Measurements from ENCODE around the gene PSMA5. TPM values are rescaled to one million over a fixed set of nuclear protein-coding genes. Genes with fewer than 3 reads are reported as not detected.

The PSMA5 gene
- total RNA-seq, 1 donor from 2014 or later: 143 TPM

- no peak overlapping the region for H3K4me2 ChIP-seq (ENCODE audit: low read length)
- TF ChIP-seq EZH2 (IDR thresholded peaks at IDR 0.05; ENCODE audit: insufficient read depth, low read length) (no peak), CTCF (IDR thresholded peaks at IDR 0.05; ENCODE audit: insufficient read depth, low read depth, low read length) (no peak)
- FAIRE-seq: no peak
- no peaks in the 10 kb centered on the region for H3K79me2 ChIP-seq (ENCODE audit: insufficient read depth, low read length)
- H4K20me1 ChIP-seq (ENCODE audit: insufficient read depth, low read length): no peaks in the 10 kb centered on the region
- H3K27me3 ChIP-seq (ENCODE audit: insufficient read depth, low read length): no peaks in the 10 kb centered on the region
- Mint-ChIP-seq H3K27me3 (ENCODE audit: low read depth, unreplicated experiment) (no peaks in the 10 kb centered on the region), H3K9me3 (ENCODE audit: unreplicated experiment) (no peaks in the 10 kb centered on the region), H3K36me3 (ENCODE audit: low read depth, unreplicated experiment) (peaks cover 8% of the 10 kb centered on the region), H3K4me1 (ENCODE audit: low read depth, unreplicated experiment) (peaks cover 9% of the 10 kb centered on the region), H3K4me3 (ENCODE audit: unreplicated experiment) (no peak overlapping the region), H3K27ac (ENCODE audit: unreplicated experiment) (no peak overlapping the region)
- H3K4me3 ChIP-seq (ENCODE audit: insufficient read depth, low read depth, low read length): no peak overlapping the region
- DNase-seq (ENCODE audit: low read depth): no peak
- H3K27ac ChIP-seq (ENCODE audit: low read depth, low read length): no peak overlapping the region
- H2AFZ ChIP-seq (ENCODE audit: low read depth, low read length): no peak overlapping the region
- H3K9ac ChIP-seq (ENCODE audit: low read length): no peak overlapping the region
- H3K4me1 ChIP-seq (ENCODE audit: insufficient read depth, low read length): no peaks in the 10 kb centered on the region
- H3K9me3 ChIP-seq (ENCODE audit: insufficient read depth, low read depth, low read length): no peaks in the 10 kb centered on the region
- H3K36me3 ChIP-seq (ENCODE audit: insufficient read depth, low read length): no peaks in the 10 kb centered on the region
Observed at GRCh38 chr1:109356915-109357314, 69.3 kb downstream of the PSMA5 start.

- H3K4me2 ChIP-seq (ENCODE audit: low read length): no peak overlapping the region
- no peak overlapping the region for H3K4me3 ChIP-seq (ENCODE audit: insufficient read depth, low read depth, low read length)
- H3K27me3 ChIP-seq (ENCODE audit: insufficient read depth, low read length): no peaks in the 10 kb centered on the region
- H4K20me1 ChIP-seq (ENCODE audit: insufficient read depth, low read length): no peaks in the 10 kb centered on the region
- no peak overlapping the region for H2AFZ ChIP-seq (ENCODE audit: low read depth, low read length)
- H3K9ac ChIP-seq (ENCODE audit: low read length): no peak overlapping the region
- no peaks in the 10 kb centered on the region for H3K79me2 ChIP-seq (ENCODE audit: insufficient read depth, low read length)
- FAIRE-seq: no peak
- DNase-seq (ENCODE audit: low read depth): no peak
- TF ChIP-seq EZH2 (IDR thresholded peaks at IDR 0.05; ENCODE audit: insufficient read depth, low read length) (no peak), CTCF (IDR thresholded peaks at IDR 0.05; ENCODE audit: insufficient read depth, low read depth, low read length) (no peak)
- no peak overlapping the region for H3K27ac ChIP-seq (ENCODE audit: low read depth, low read length)
- peaks cover under 1% of the 10 kb centered on the region for H3K36me3 ChIP-seq (ENCODE audit: insufficient read depth, low read length)
- no peaks in the 10 kb centered on the region for H3K9me3 ChIP-seq (ENCODE audit: insufficient read depth, low read depth, low read length)
- Mint-ChIP-seq H3K9me3 (ENCODE audit: unreplicated experiment) (no peaks in the 10 kb centered on the region), H3K36me3 (ENCODE audit: low read depth, unreplicated experiment) (peaks cover 11% of the 10 kb centered on the region), H3K4me1 (ENCODE audit: low read depth, unreplicated experiment) (peaks cover 7% of the 10 kb centered on the region), H3K27ac (ENCODE audit: unreplicated experiment) (no peak overlapping the region), H3K4me3 (ENCODE audit: unreplicated experiment) (no peak overlapping the region), H3K27me3 (ENCODE audit: low read depth, unreplicated experiment) (no peaks in the 10 kb centered on the region)
- no peaks in the 10 kb centered on the region for H3K4me1 ChIP-seq (ENCODE audit: insufficient read depth, low read length)
Observed at GRCh38 chr1:109356505-109356904, 69.7 kb downstream of the PSMA5 start.

GRCh38 chr1:109354929-109355328 lies 71.3 kb downstream of the PSMA5 start:
- H3K36me3 Mint-ChIP-seq (ENCODE audit: low read depth, unreplicated experiment): peaks cover 16% of the 10 kb centered on the region
- Histone ChIP-seq H3K9ac (ENCODE audit: low read length) (no peak overlapping the region), H3K27ac (ENCODE audit: low read depth, low read length) (no peak overlapping the region), H2AFZ (ENCODE audit: low read depth, low read length) (no peak overlapping the region), H3K4me1 (ENCODE audit: insufficient read depth, low read length) (no peaks in the 10 kb centered on the region), H3K79me2 (ENCODE audit: insufficient read depth, low read length) (no peaks in the 10 kb centered on the region), H3K4me3 (ENCODE audit: insufficient read depth, low read depth, low read length) (no peak overlapping the region), H3K4me2 (ENCODE audit: low read length) (no peak overlapping the region), H4K20me1 (ENCODE audit: insufficient read depth, low read length) (no peaks in the 10 kb centered on the region), H3K36me3 (ENCODE audit: insufficient read depth, low read length) (peaks cover 5% of the 10 kb centered on the region), H3K27me3 (ENCODE audit: insufficient read depth, low read length) (no peaks in the 10 kb centered on the region), H3K9me3 (ENCODE audit: insufficient read depth, low read depth, low read length) (no peaks in the 10 kb centered on the region)
- H3K27ac Mint-ChIP-seq (ENCODE audit: unreplicated experiment): no peak overlapping the region
- FAIRE-seq (no peak), DNase-seq (ENCODE audit: low read depth) (no peak)
- no peaks in the 10 kb centered on the region for H3K9me3 Mint-ChIP-seq (ENCODE audit: unreplicated experiment)
- no peaks in the 10 kb centered on the region for H3K4me1 Mint-ChIP-seq (ENCODE audit: low read depth, unreplicated experiment)
- TF ChIP-seq CTCF (IDR thresholded peaks at IDR 0.05; ENCODE audit: insufficient read depth, low read depth, low read length) (no peak), EZH2 (IDR thresholded peaks at IDR 0.05; ENCODE audit: insufficient read depth, low read length) (no peak)
- H3K4me3 Mint-ChIP-seq (ENCODE audit: unreplicated experiment): no peak overlapping the region
- no peaks in the 10 kb centered on the region for H3K27me3 Mint-ChIP-seq (ENCODE audit: low read depth, unreplicated experiment)
